ENCODE results near the gene CDK13.

DNA sequence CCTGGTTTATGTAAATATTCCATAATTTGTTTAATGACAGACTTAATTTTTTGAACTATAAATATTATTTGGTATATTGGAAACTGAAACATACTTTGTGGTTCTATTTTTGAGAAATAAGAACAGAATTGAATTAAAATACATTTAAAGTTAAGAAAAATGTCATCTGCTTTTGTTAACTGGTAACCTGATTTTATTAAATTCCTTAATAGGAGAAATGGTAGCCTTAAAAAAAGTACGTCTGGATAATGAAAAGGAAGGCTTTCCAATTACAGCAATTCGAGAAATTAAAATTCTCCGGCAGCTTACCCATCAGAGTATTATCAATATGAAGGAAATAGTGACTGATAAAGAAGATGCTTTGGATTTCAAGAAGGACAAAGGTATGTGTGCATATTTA lies 51.6 kb downstream of the CDK13 start:
- no peak for TF ChIP-seq CTCF (IDR thresholded peaks at IDR 0.05)
- no peak for TF ChIP-seq REST (IDR thresholded peaks at IDR 0.05)
- no peak for TF ChIP-seq PBX3 (IDR thresholded peaks at IDR 0.05)

All from A549 (cell line).